OCI-LY1 (cell line): Measurements from ENCODE around the gene SYT9.

Experiments used
- CTCF ChIP-seq: fragments of 200-600 bp; sonication (generic), shearing (Covaris generic); IDR thresholded peaks from 2 replicates; pipeline ENCODE4 v1.5.1; 2017; ENCODE audit warnings: mild to moderate bottlenecking, antibody characterized with exemption, low read length, moderate library complexity, mixed read lengths
- EZH2 ChIP-seq: fragments of 200-600 bp; sonication (generic), shearing (Covaris generic); IDR thresholded peaks from 2 replicates; pipeline ENCODE4 v1.8.0; 2017; ENCODE audit warnings: borderline replicate concordance, mixed run types, mild to moderate bottlenecking, antibody characterized with exemption, low read length, moderate library complexity, mixed read lengths

GRCh38 chr11:7286178-7286577, 34.5 kb downstream of the SYT9 start:
- no peak for TF ChIP-seq EZH2
- no peak for TF ChIP-seq CTCF
